ENCODE results near the gene ZGLP1. TPM values are rescaled to one million over a fixed set of nuclear protein-coding genes. Genes with fewer than 3 reads are reported as not detected.

Gene ZGLP1
- total and polyA plus RNA-seq, 7 donors, result 1.1 to 6.0 (median 3.0) TPM; not detected in 1

GRCh38 chr19:10346509-10346908 lies 36.9 kb upstream of the ZGLP1 start:
- TF ChIP-seq POLR2A (IDR thresholded peaks at IDR 0.05), result no peak
- intact Hi-C loops (cut with DNase I), result no loop called here
- no peak for DNase-seq
- 74 to 81% methylated on average over 10 of the region's 10 CpGs for WGBS, 2 donors
- H3K9me3 ChIP-seq, result no peaks in the 10 kb centered on the region
- no peak overlapping the region for H3K27ac ChIP-seq
- no peaks in the 10 kb centered on the region for H3K27me3 ChIP-seq
- no peaks in the 10 kb centered on the region for H3K4me1 ChIP-seq
- H3K4me3 ChIP-seq, result no peak overlapping the region
- H3K36me3 ChIP-seq, result peaks cover 0 to 21% (median 5%) of the 10 kb centered on the region in 4 donors

DNA sequence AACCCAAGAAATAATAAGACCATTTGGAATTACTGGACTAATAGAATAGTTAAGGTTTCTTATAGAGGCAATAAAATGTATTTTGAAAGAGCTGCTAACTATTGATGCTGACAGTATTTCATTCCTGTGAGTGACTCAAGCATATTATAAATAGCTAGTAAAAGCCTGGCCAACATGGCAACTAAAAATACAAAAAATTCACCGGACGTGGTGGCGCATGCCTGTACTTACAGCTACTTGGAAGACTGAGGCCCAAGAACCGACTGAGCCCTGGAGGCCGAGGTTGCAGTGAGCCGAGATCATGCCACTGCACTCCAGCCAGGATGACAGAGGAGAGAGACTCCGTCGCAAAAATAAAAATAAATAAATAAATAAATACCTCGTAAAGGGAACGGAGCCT lies 35.2 kb upstream of the ZGLP1 start:
- Histone ChIP-seq H3K4me1 (no peaks in the 10 kb centered on the region), H3K9me3 (no peaks in the 10 kb centered on the region), H3K27ac (no peak overlapping the region), H3K4me3 (no peak overlapping the region), H3K27me3 (no peaks in the 10 kb centered on the region), H3K36me3 (peaks cover 0 to 4% (median 1%) of the 10 kb centered on the region in 4 donors)
- TF ChIP-seq POLR2AphosphoS5 (IDR thresholded peaks at IDR 0.05) (no peak), POLR2A (IDR thresholded peaks at IDR 0.05) (no peak), EP300 (IDR thresholded peaks at IDR 0.05) (no peak)
- TF ChIP-seq, protein P1, sequence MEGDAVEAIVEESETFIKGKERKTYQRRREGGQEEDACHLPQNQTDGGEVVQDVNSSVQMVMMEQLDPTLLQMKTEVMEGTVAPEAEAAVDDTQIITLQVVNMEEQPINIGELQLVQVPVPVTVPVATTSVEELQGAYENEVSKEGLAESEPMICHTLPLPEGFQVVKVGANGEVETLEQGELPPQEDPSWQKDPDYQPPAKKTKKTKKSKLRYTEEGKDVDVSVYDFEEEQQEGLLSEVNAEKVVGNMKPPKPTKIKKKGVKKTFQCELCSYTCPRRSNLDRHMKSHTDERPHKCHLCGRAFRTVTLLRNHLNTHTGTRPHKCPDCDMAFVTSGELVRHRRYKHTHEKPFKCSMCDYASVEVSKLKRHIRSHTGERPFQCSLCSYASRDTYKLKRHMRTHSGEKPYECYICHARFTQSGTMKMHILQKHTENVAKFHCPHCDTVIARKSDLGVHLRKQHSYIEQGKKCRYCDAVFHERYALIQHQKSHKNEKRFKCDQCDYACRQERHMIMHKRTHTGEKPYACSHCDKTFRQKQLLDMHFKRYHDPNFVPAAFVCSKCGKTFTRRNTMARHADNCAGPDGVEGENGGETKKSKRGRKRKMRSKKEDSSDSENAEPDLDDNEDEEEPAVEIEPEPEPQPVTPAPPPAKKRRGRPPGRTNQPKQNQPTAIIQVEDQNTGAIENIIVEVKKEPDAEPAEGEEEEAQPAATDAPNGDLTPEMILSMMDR (IDR thresholded peaks at IDR 0.05), result no peak
- WGBS, 2 donors, result 86 to 89% methylated on average over 10 of the region's 10 CpGs
- DNase-seq, result no peak
- intact Hi-C loops (cut with DNase I), result no loop called here

- DNase-seq, result no peak
- Histone ChIP-seq H3K36me3 (no peaks in the 10 kb centered on the region), H3K9me3 (no peaks in the 10 kb centered on the region), H3K27ac (no peak overlapping the region), H3K27me3 (no peaks in the 10 kb centered on the region), H3K4me1 (no peaks in the 10 kb centered on the region), H3K4me3 (no peak overlapping the region)
- intact Hi-C loops (cut with DNase I), result no loop called here
- 68 to 83% methylated on average over 2 of the region's 2 CpGs for WGBS, 2 donors
- no peak for TF ChIP-seq POLR2A (IDR thresholded peaks at IDR 0.05)
- no peak for TF ChIP-seq EP300 (IDR thresholded peaks at IDR 0.05)
- TF ChIP-seq, protein P1 (IDR thresholded peaks at IDR 0.05), result no peak
Measured at GRCh38 chr19:10343495-10343894, 33.9 kb upstream of the ZGLP1 start.

DNA sequence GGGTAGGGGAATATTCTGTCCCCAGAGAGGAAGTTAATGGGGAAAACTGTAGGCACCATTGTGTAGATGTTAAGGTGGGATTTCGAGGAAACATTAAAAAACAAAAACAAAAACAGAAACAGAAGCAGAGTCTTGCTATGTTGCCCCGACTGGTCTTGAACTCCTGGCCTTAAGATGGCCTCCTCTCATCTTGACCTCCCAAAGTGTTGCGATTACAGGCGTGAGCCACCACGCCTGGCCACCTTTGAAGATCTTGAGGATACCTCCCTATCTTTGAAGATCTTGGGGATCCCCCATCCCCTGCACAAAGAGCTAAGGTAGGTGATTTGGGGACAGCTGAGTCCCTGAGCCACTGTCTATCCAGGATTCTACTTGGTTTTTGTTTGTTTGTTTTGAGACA lies 30.4 kb upstream of the ZGLP1 start:
- 86 to 91% methylated on average over 5 of the region's 5 CpGs for WGBS, 2 donors
- Histone ChIP-seq H3K36me3 (no peaks in the 10 kb centered on the region), H3K27ac (no peak overlapping the region), H3K27me3 (no peaks in the 10 kb centered on the region), H3K4me1 (peaks cover 0 to 5% (median 1%) of the 10 kb centered on the region in 4 donors), H3K9me3 (no peaks in the 10 kb centered on the region), H3K4me3 (no peak overlapping the region)
- intact Hi-C loops (cut with DNase I), result loop anchor here (10.0 kb wide), 1 partner anchor 145 kb away; the partner anchor contains the start of gene DNMT1
- TF ChIP-seq POLR2A (IDR thresholded peaks at IDR 0.05), result no peak
- no peak for TF ChIP-seq POLR2AphosphoS5 (IDR thresholded peaks at IDR 0.05)
- TF ChIP-seq, protein P1 (IDR thresholded peaks at IDR 0.05), result no peak
- TF ChIP-seq EP300 (IDR thresholded peaks at IDR 0.05), result no peak
- DNase-seq, result no peak

DNA sequence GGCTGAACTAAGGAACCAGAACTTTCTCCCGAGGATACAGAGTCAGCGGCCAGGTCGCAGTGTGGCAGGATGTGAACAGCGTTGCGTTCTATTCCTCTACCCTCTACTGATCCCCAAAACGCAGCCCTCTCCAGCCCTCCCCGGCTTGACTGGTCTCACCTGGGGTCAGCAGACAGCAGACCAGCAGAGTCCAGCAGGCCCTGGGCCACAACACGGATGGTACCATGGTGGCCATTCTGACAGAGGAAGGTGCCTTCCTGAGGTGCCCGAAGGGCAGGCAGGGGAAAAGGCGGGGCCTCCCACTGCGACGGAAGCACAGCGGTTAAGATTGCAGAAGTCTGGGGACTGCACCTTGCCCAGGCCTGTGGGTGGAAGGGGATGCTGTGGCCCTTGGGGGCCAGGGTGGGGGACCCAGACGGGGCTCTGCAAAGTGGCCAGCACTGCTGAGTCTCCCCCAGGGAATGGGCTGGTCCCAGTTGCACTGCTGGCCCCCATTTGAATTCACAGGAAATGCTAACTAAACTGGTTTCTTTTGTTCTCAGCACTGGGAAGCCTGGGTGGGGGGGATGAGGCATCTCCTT lies 29.9 kb upstream of the ZGLP1 start, which contains the start of gene ICAM3:
Gene ICAM3 (minus strand): TSS at position 245 of the 581 bp plus-strand sequence. CDS start 10 bp downstream, at position 235.
- H3K4me3 ChIP-seq, result no peak within 1 kb of the TSS
- no peaks in the 10 kb centered on the region for H3K36me3 ChIP-seq
- intact Hi-C loops (cut with DNase I), result loop anchor here (10.0 kb wide), 1 partner anchor 145 kb away; the partner anchor contains the start of gene DNMT1

More for the DNA sequence above, 29.9 kb upstream of the ZGLP1 start, which contains the start of gene ICAM3:
- Histone ChIP-seq H3K27me3 (no peaks in the 10 kb centered on the region), H3K9me3 (no peaks in the 10 kb centered on the region), H3K27ac (no peak within 1 kb of the TSS), H3K4me1 (peaks cover 0 to 8% (median 4%) of the 10 kb centered on the region in 4 donors)
- 33 to 73% methylated on average over 14 of the region's 14 CpGs for WGBS, 2 donors
- DNase-seq, result no peak
- TF ChIP-seq POLR2AphosphoS5 (IDR thresholded peaks at IDR 0.05), result no peak
- TF ChIP-seq EP300 (IDR thresholded peaks at IDR 0.05), result no peak
- no peak for TF ChIP-seq POLR2A (IDR thresholded peaks at IDR 0.05)
- TF ChIP-seq, protein P1 (IDR thresholded peaks at IDR 0.05), result no peak
